Panc1 (cell line): ENCODE results near the gene DHCR7. TPM values are rescaled to one million over a fixed set of nuclear protein-coding genes. Genes with fewer than 3 reads are reported as not detected.

Experiments used
- ATAC-seq: fragments of 200-7000 bp; cut with Tn5 transposase; 2 replicates; pipeline ENCODE4 v1.9.1; 2020; ENCODE audit warnings: mild to moderate bottlenecking, moderate library complexity
- BruUV-seq: library from RNA; stranded (reverse); fragments of 400-500 nt; replicated peaks from 2 replicates; lab custom pipeline; 2021; lab: Mats Ljungman, UMichigan
- CTCF ChIA-PET: fragments of 300-600 bp; sonication (Branson Sonifier 250); formaldehyde crosslinking; loops from one replicate; lab custom pipeline; 2022; ENCODE audit warnings: antibody characterized with exemption; lab: Charles Lee
- POLR2A ChIA-PET: fragments of 300-600 bp; sonication (Branson Sonifier 250); formaldehyde crosslinking; loops from one replicate; lab custom pipeline; 2022; ENCODE audit warnings: antibody characterized with exemption; lab: Charles Lee
- DNase-seq: peaks from one replicate; pipeline ENCODE4 v3.0.0-alpha.2; 2010; ENCODE audit warnings: low read depth, low spot score
- H3K27ac ChIP-seq: 2 replicates; pipeline ENCODE4 v1.5.1; 2011; ENCODE audit warnings: mild to moderate bottlenecking, low read length, inconsistent platforms
- H3K27me3 ChIP-seq: fragments of 200-500 bp; sonication (Bioruptor generic); 2 replicates; pipeline ENCODE4 v1.6.0; 2014; ENCODE audit warnings: low read length, inconsistent platforms; ENCODE audit not compliant: control insufficient read depth, insufficient read depth
- H3K36me3 ChIP-seq: fragments of 200-500 bp; sonication (Bioruptor generic); 2 replicates; pipeline ENCODE4 v1.5.1; 2014; ENCODE audit warnings: inconsistent platforms, mild to moderate bottlenecking, low read length, moderate library complexity; ENCODE audit not compliant: control insufficient read depth, insufficient read depth
- H3K4me1 ChIP-seq: 2 replicates; pipeline ENCODE4 v1.5.1; 2011; ENCODE audit warnings: inconsistent platforms, mild to moderate bottlenecking, low read length, moderate library complexity; ENCODE audit not compliant: control insufficient read depth, insufficient read depth
- H3K4me3 ChIP-seq, 2 experiments: 2 replicates each; pipeline ENCODE4 v1.5.1; 2011 to 2012; ENCODE audit warnings: low read depth in 2 of 2, low read length in 2 of 2, mild to moderate bottlenecking in 2 of 2, inconsistent platforms in 1 of 2, moderate library complexity in 1 of 2
- H3K9me3 ChIP-seq: fragments of 200-500 bp; sonication (Bioruptor generic); 2 replicates; pipeline ENCODE4 v1.5.1; 2014; ENCODE audit warnings: low read depth, mild to moderate bottlenecking, inconsistent platforms, low read length, moderate library complexity; ENCODE audit not compliant: control insufficient read depth, insufficient read depth
- CTCF ChIP-seq: fragments of 450-650 bp; IDR thresholded peaks from 2 replicates; pipeline ENCODE4 v1.5.1; 2017; ENCODE audit warnings: mild to moderate bottlenecking
- POLR2AphosphoS5 ChIP-seq: IDR thresholded peaks from 2 replicates; pipeline ENCODE4 v1.6.1; 2012; ENCODE audit warnings: mild to moderate bottlenecking, low read depth, low read length, moderate library complexity
- REST ChIP-seq, 2 experiments: IDR thresholded peaks; 2 replicates each; pipeline ENCODE4 v1.6.1; 2011 to 2012; ENCODE audit warnings: low read depth in 2 of 2, control low read depth in 1 of 2, low read length in 1 of 2, mild to moderate bottlenecking in 1 of 2, moderate library complexity in 1 of 2; ENCODE audit not compliant: insufficient read depth in 1 of 2
- SIN3A ChIP-seq: IDR thresholded peaks from 2 replicates; pipeline ENCODE4 v1.6.1; 2012; ENCODE audit warnings: low read depth, mild to moderate bottlenecking, low read length, moderate library complexity, borderline replicate concordance; ENCODE audit not compliant: insufficient read depth
- TCF7L2 ChIP-seq: IDR thresholded peaks from 2 replicates; pipeline ENCODE4 v1.6.1; 2011; ENCODE audit warnings: mild to moderate bottlenecking, low read depth, low read length, inconsistent platforms
- in situ Hi-C: cut with HindIII; loops from 2 replicates; pipeline ENCODE4 v1.10.0; 2016; ENCODE audit warnings: low sequenced_read_pairs, low pct_unique_long_range_greater_than_20kb
- intact Hi-C: fragments of 100-400 bp; cut with micrococcal nuclease; formaldehyde crosslinking; loops from one replicate; pipeline ENCODE4 v1.10.0; 2022; ENCODE audit not compliant: unreplicated experiment
- total RNA-seq: library from RNA; stranded (reverse); gene quantifications from one replicate; pipeline ENCODE4 v1.2.1, GENCODE V29; 2021; ENCODE audit not compliant: unreplicated experiment

DHCR7 gene
- total RNA-seq, 1 experiment from 2014 or later, result 356 TPM

- DNase-seq (no peak), ATAC-seq (peak; percentile 56)
- Histone ChIP-seq H3K4me3 (no peak overlapping the region), H3K27me3 (0 out of 2 replicates have a peak, but pooled peaks cover 2% of the 10 kb centered on the region), H3K27ac (no peak overlapping the region), H3K4me1 (0 out of 2 replicates have a peak, but pooled peaks cover 4% of the 10 kb centered on the region), H3K36me3 (no peaks in the 10 kb centered on the region), H3K9me3 (no peaks in the 10 kb centered on the region)
- ChIA-PET POLR2A (no interaction called here), CTCF (interaction anchor here (0.6 kb wide), 1 partner anchor 305 kb away, joined by 6 read pairs; no protein-coding TSS in a partner anchor)
- intact Hi-C loops (no loop called here), in situ Hi-C loops (no loop called here)
- TF ChIP-seq SIN3A (no peak), TCF7L2 (no peak), REST (IDR thresholded peaks at IDR 0.05; ENCODE audit: insufficient read depth in 1 of 2, low read depth in 2 of 2, low read length in 1 of 2) (no peak), CTCF (no peak), POLR2AphosphoS5 (no peak)
- no TSS peak for BruUV-seq
These were observed 22.3 kb downstream of the DHCR7 start for GRCh38 chr11:71425860-71426259.

- no peak for DNase-seq
- Histone ChIP-seq H3K27me3 (0 out of 2 replicates have a peak, but pooled peaks cover 2% of the 10 kb centered on the region), H3K4me1 (0 out of 2 replicates have a peak, but pooled peaks cover 4% of the 10 kb centered on the region), H3K27ac (no peak overlapping the region), H3K4me3 (no peak overlapping the region), H3K36me3 (no peaks in the 10 kb centered on the region), H3K9me3 (no peaks in the 10 kb centered on the region)
- BruUV-seq, result no TSS peak
- TF ChIP-seq SIN3A (no peak), CTCF (no peak), TCF7L2 (no peak), POLR2AphosphoS5 (no peak), REST (IDR thresholded peaks at IDR 0.05; ENCODE audit: insufficient read depth in 1 of 2, low read depth in 2 of 2, low read length in 1 of 2) (no peak)
- ChIA-PET CTCF (interaction anchor here (0.7 kb wide), 1 partner anchor 324 kb away, joined by 4 read pairs; no protein-coding TSS in a partner anchor), POLR2A (no interaction called here)
- in situ Hi-C loops, result no loop called here
- no peak for ATAC-seq
- intact Hi-C loops, result no loop called here
These were observed 22.8 kb downstream of the DHCR7 start for GRCh38 chr11:71425409-71425808.
